Fibroblast of the conjunctiva (primary cell): ENCODE results near the gene ZSCAN30.

Experiments used
- DNase-seq: peaks from one replicate; pipeline ENCODE4 v3.0.0-alpha.2; 2010; ENCODE audit warnings: low read depth

The ZSCAN30 gene

GRCh38 chr18:35290094-35290735 lies at the start of gene ZSCAN30:
TSS of gene ZSCAN30 (minus strand) at chr18:35290229. CDS start at chr18:35264352, 25,877 bp downstream.
- DNase-seq: peak; percentile 86

GRCh38 chr18:35337286-35337685 lies 47.3 kb upstream of the ZSCAN30 start:
- no peak for DNase-seq

- DNase-seq: no peak
These were observed 45.8 kb upstream of the ZSCAN30 start for GRCh38 chr18:35335866-35336265.

GRCh38 chr18:35334821-35335220 lies 44.8 kb upstream of the ZSCAN30 start:
- DNase-seq: no peak

- no peak for DNase-seq
These were observed 44.2 kb upstream of the ZSCAN30 start for GRCh38 chr18:35334212-35334611.

GRCh38 chr18:35331367-35332087 lies 41.5 kb upstream of the ZSCAN30 start:
- DNase-seq: no peak

- DNase-seq: no peak
These were observed 38.8 kb upstream of the ZSCAN30 start for GRCh38 chr18:35328868-35329267.

- no peak for DNase-seq
These were observed 36.8 kb upstream of the ZSCAN30 start for GRCh38 chr18:35326695-35327387.

GRCh38 chr18:35324926-35325655 lies 35.1 kb upstream of the ZSCAN30 start:
- DNase-seq: no peak

GRCh38 chr18:35322486-35323458 lies 32.7 kb upstream of the ZSCAN30 start:
- no peak for DNase-seq

GRCh38 chr18:35311496-35311895 lies 21.5 kb upstream of the ZSCAN30 start:
- DNase-seq: no peak

GRCh38 chr18:35306588-35307250 lies 16.7 kb upstream of the ZSCAN30 start:
- DNase-seq: no peak

GRCh38 chr18:35303610-35304009 lies 13.6 kb upstream of the ZSCAN30 start:
- no peak for DNase-seq

GRCh38 chr18:35296060-35296459 lies 6.0 kb upstream of the ZSCAN30 start:
- no peak for DNase-seq

GRCh38 chr18:35291166-35291565 lies 1.1 kb upstream of the ZSCAN30 start:
- DNase-seq: no peak

- DNase-seq: no peak
These were observed 319 bp downstream of the ZSCAN30 start for GRCh38 chr18:35289727-35290093.

GRCh38 chr18:35289293-35289692 lies 736 bp downstream of the ZSCAN30 start:
- DNase-seq: no peak

GRCh38 chr18:35284841-35285240 lies 5.2 kb downstream of the ZSCAN30 start:
- no peak for DNase-seq

GRCh38 chr18:35283923-35284794 lies 5.9 kb downstream of the ZSCAN30 start:
- DNase-seq: no peak

- DNase-seq: peak; percentile 50
These were observed 7.7 kb downstream of the ZSCAN30 start for GRCh38 chr18:35282353-35282752.
